WI38 (cell line): ENCODE measurements around the gene GLMP.

ENCODE experiments used
- H3K4me3 ChIP-seq: 2 replicates; pipeline ENCODE4 v1.5.1; 2011; ENCODE audit warnings: low read depth, mild to moderate bottlenecking, control low read depth, low read length
- CTCF ChIP-seq: IDR thresholded peaks from 2 replicates; pipeline ENCODE4 v1.5.1; 2012; ENCODE audit warnings: low read depth, mild to moderate bottlenecking, control low read depth, low read length

GLMP gene

GRCh38 chr1:156295391-156295947 lies at the start of gene GLMP:
Gene GLMP (minus strand): TSS chr1:156295679. CDS start chr1:156295645, 34 bp downstream.
- TF ChIP-seq CTCF = no peak
- peak within 1 kb of the TSS; percentile 83 for H3K4me3 ChIP-seq

DNA sequence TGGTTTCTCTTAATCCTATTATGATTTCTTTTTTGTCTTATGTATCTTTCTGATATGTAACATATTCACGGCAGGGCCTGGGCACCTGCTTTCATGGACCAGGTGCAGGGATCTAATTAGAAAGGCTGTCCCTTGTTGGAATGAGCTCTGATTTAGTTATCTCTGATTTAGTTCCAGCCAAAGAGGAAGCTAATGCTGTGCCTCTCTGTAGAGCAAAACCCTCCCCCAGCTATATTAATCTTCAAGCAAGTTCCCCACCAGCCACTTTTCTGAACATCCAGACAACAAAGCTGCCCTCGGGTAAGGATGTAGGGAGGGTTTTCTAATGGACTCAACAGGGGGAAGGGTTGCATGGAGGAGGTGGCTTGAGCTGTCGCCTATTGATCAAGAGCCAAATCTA lies 48.9 kb upstream of the GLMP start:
- TF ChIP-seq CTCF = no peak
- no peak overlapping the region for H3K4me3 ChIP-seq

DNA sequence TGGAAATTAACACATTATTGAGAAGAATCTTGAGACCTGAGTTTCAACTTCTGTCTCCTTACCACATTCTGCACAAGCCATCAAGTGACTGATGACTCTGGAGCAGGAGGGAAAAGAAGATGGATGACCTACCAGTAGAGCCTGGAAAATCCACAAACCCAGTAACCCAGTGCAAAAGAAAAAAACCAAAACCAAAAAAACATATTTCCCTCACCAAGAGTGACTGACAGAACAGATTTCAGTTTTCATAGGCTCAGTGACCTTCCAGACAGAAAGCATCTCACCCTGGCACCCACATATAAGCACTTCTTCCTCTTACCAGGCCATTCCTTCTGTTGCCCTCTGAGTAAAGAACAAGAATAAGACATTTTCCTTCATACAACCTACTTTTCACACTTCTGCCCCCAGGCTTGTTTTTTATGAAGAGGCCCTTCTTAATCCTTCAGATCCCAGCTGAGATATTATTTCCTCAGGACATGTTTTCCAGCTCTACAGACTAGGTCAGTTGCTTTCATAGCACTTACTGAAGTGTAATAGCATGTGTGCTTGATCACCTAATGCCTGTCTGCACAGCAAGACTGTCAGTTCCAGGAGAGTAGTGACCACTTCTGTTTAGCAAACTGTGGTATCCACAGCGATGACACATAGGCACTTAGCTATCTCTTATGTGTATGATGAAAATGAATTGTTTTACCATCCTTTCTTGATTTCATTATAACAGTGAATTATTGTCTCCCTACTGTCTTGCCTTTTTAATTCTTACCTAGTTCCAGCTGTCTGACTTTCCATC lies 46.9 kb upstream of the GLMP start:
- TF ChIP-seq CTCF = no peak
- no peak overlapping the region for H3K4me3 ChIP-seq

- H3K4me3 ChIP-seq = peak within 1 kb of the TSS; percentile 98
- no peak for TF ChIP-seq CTCF
Observed at GRCh38 chr1:156338180-156338976, 42.9 kb upstream of the GLMP start, which contains the start of the genes CCT3 and TSACC. Gene CCT3 (minus strand): TSS chr1:156338292. CDS start chr1:156338184, 108 bp downstream. Gene TSACC (plus strand): TSS chr1:156338526. CDS start chr1:156339758, 1,232 bp downstream.

DNA sequence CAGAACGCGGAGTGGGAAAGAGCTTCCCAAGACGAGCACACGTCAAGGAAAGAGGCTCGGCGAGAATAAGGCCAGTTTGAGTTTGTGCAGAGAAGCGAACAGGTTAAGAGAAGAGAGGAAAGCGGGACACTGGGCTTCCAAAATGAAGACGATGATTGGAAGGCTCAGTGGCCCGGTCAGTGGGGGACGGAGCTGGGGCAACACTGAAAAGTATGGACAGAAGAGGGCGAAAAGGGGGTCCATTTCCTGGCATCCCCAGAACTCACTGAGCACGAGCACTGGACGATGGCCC lies 42.4 kb upstream of the GLMP start:
- TF ChIP-seq CTCF = no peak
- peak overlapping the region; percentile 98 for H3K4me3 ChIP-seq

GRCh38 chr1:156337052-156337887 lies 41.8 kb upstream of the GLMP start:
- TF ChIP-seq CTCF = no peak
- H3K4me3 ChIP-seq = peak overlapping the region; percentile 98
